Activated CD8-positive, alpha-beta memory T cell treated with anti-CD3 and anti-CD28 coated beads for 1 hour (primary cell): ENCODE data around the gene OR10W1.

Experiments
- DNase-seq, 2 donors: peaks; one replicate each; pipeline ENCODE4 v3.0.0-alpha.2; 2020; ENCODE audit warnings: low read depth in 1 of 2; ENCODE audit errors: extremely low read depth in 1 of 2

OR10W1 gene, protein sequence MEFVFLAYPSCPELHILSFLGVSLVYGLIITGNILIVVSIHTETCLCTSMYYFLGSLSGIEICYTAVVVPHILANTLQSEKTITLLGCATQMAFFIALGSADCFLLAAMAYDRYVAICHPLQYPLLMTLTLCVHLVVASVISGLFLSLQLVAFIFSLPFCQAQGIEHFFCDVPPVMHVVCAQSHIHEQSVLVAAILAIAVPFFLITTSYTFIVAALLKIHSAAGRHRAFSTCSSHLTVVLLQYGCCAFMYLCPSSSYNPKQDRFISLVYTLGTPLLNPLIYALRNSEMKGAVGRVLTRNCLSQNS

DNA sequence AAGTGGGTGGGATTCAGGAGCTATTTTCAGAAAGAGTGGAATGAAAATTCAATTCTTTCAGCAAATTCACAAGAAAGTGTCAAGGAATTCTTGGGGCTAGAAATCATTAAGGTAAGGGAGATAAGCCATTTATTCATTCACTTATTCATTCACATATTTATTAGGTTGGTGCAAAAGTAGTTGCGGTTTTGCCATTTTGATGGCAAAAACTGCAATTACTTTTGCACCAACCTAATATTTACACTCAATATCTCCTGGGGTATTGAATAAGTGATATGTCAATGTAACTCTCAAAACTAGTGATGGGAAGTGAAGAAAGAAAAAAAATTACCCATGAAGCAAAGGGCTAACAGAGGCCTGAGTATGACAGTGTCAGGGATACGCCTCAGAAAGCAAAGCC, at the start of gene OR10W1:
TSS of gene OR10W1 (minus strand) at position 119 of the 400 bp plus-strand sequence. CDS start 402 bp downstream, outside the sequence.
- no peak for DNase-seq

DNA sequence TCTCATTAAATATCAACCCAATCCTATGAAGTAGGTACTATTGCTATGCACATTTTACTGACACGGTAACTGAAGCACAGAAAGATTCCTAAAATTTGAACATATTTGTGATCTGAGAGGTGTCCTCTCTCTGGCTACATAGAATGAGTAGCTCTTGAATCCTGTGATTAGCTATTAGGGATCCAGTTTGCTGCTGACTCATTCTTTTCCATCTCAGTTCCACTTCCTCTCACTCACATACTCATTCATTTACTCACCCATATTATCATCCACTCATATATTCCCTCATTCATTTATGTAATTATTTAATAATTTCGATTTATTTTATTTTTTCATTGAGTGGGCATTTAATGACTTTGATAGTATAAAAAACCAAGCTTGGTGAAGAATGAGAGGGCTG, 48.1 kb upstream of the OR10W1 start:
- DNase-seq, result no peak

DNA sequence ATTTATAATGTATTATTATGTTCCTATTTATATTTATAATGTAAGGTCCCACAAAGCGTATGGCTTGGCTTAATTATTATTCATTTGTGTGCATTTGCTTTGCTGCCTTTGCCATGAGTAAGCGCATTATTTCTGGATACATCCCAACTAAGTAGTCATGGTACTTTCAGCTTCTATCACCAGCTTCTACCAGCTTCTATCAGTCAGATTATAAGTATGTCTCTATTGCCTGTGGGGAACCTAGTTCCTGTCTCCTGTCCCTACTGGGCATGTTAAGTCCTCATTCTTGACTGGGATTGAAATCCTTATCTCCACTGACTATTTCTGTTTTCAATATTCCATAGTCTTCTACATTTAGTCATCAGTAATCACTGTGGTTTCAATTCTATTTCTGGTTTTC, 33.5 kb upstream of the OR10W1 start:
- DNase-seq, result no peak

DNA sequence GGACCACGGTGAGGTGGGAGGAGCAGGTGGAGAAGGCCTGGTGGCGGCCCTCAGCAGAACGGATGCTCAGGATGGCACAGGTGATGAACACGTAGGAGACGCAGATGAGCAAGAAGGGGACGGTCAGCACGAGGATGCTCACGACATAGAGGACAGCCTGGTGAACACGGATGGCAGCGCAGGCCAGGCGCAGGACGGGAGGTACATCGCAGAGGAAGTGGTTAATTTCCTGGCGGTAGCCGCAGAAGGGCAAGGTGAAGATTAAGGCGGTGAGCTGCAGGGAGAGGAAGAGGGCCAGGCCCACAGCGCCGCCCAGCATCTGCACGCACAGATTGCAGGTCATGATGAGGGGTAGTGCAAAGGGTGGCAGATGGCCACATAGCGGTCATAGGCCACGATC, 24.0 kb upstream of the OR10W1 start:
- no peak for DNase-seq

DNA sequence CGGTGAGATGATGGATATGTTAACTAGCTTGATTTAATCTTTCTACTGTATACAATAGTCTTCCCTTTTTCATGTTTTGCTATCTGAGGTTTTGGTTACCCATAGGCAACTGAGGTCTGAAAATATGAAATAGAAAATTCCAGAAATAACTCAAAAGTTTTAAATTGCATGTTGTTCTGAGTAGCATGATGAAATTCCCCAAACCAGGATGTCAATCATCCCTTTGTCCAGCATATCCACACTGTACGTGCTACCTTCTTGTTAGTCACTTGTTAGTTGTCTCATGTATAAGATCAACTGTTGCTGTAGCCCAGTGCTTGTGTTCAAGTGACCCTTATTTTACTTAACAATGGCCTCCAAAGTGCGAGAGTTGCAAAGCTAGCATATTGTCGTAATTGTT, 21.2 kb upstream of the OR10W1 start:
- no peak for DNase-seq

DNA sequence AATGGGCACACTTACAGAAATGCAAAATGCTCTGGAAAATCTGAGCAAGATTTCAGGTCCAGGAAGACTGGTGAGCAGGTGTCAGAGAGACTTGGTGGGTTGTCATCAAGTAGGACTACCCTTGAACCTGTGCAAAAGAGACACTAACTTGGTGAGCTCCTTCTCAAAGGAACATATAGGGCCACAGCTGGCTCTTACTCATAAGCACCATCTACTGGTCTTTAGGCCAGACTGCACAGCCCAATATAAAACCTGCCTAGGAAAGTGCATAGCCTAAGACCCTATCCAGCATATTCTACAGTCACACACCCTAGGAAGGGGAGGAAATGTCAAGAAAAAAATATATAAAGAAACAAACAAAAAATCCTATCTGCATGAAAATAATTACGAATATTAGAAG, 18.2 kb upstream of the OR10W1 start:
- no peak for DNase-seq

DNA sequence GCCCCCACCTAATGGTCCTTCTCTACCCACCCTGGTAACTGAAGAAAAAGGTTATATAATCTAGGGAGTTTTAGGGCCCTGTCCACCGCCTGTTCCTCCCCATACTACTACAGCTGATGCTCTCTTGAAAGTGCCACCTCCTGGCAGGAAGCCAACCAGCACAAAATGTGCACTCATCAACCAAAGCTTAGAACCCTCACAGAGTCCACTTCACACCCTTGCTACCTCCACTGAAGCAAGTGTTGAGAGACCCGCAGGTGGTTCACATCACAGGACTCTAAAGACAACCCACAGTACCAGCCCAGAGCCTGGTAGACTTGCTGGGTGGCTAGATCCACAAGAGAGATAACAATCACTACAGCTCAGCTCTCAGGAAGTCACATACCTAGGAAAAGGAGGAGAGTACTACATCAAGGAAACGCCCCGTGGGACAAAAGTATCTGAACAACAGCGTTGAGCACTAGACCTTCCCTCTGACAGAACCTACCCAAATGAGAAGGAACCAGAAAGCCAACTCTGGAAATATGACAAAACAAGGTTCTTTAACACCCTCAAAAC, 17.5 kb upstream of the OR10W1 start:
- no peak for DNase-seq

DNA sequence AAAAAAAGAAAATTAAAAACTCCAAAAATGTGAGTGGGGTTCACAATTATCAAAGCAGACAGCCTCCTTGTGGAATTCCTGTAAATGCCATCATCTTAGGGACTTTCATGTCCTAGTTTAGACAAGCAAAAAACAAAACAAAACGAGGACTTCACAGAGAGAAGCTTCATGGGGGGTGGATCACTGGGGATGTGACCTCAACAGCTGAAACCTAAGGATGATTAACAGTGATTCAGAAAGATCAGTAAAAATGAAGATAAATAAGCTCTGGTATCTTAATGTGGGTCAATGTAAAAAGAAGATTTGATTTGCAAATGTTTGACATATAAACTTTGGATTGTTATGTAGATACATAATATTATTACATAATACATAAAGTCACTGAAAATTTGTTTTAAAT, 8.1 kb upstream of the OR10W1 start:
- no peak for DNase-seq

DNA sequence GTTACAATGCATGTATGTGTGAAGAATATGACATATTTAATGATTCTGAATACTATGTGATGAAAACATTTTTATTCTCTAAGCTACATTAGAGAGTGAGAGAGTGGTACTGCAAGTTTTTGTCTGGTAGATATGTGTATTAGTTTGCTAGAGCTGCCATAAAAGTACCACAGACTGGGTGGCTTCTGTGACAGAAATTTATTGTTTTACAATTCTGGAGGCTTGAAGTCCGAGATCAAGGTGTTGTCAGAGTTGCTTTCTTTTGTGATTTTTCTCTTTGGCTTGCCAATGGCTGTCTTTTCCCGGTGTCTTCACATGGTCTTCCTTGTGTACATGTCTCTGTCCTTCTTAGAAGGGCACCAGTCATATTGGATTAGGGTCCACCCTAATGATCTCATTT, 6.9 kb upstream of the OR10W1 start:
- no peak for DNase-seq

DNA sequence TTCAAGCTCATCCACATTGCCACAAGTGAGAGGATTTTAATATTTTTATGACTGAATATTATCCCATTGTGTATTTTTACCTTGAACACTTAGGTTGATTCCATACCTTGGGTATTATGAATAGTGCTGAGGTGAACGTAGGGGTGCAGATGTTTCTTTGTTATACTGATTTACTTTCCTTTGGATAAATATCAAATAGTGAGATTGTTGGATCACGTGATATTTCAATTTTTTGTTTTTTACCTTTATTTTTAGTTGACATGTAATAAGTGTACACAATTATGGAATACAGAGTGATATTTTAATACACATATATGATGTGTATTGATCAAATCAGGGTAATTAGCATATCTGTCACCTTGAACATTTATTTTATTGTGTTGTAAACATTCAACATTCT, 8.1 kb downstream of the OR10W1 start:
- DNase-seq, result no peak

DNA sequence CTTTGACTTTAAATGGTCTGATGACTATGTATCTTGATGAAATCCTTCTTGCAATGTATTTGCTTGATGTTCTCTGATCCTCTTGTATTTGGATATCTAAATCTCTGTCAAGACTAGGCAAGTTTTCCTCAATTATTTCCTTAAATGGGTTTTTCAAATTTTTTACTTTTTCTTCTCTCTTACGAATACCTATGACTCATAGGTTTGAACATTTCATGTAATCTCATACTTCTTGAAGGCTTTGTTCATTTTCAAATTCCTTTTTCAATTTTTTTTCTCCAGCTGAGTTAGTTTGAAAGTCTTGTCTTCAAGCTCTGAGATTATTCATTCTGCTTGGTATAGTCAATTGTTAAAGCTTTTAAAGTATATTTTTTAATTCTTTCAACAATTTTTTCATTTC, 13.1 kb downstream of the OR10W1 start:
- no peak for DNase-seq

DNA sequence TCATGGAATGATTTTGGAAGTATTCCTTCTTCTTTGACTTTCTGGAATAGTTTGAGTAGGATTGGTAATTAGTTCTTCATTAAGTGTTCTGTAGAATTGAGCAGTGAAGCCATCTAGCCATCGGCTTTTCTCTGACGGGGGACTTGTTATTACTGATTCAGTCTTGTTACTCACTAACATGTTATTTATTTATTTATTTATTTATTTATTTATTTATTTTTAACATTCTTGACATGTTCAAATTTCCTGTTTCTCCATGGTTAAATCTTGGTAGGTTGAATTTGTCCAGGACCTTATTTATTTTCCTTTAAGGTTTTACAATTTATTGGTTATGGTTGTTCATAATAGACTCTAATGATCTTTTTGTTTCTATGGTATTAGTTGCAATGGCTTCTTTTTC, 24.1 kb downstream of the OR10W1 start:
- no peak for DNase-seq

DNA sequence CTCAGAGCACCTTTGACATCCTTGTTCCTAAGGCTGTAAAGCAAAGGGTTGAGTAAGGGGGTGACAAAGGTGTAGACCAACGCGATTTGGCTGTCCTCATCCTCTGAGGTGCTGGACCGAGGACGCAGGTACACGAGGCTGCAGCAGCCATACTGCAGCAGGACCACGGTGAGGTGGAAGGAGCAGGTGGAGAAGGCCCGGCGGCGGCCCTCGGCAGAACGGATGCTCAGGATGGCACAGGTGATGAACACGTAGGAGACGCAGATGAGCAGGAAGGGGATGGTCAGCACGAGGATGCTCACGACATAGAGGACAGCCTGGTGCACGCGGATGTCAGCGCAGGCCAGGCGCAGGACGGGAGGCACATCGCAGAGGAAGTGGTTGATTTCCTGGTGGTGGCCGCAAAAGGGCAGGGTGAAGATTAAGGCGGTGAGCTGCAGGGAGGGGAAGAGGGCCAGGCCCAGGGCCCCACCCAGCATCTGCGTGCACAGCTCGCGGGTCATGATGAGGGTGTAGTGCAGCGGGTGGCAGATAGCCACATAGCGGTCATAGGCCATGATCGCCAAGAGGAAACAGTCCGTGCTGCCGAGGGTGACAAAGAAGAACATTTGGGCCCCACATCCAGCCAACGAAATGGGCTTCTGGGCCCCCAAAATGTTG, 40.0 kb downstream of the OR10W1 start:
- no peak for DNase-seq

DNA sequence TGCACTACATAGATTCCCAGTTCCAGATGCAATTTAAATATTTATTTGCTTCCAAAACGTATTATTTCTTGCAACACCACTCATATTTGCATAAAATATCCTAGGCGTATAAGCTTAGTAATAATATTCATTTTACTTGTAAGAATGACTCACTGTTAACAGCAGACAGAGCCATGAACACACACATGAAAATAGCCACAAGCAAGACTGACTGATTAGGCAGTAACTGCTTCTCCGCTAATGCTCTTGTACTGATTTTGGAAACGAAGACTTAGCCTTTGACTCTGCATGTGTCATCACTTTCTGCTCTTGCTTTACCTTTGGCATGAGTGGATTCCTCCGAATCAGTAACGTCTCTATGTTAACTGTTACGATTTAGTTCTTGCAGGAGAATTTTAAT, 45.3 kb downstream of the OR10W1 start:
- DNase-seq, result no peak
